OCI-LY7 (cell line): ENCODE results near the gene GLTP.

Experiments
- EZH2phosphoT487 ChIP-seq: fragments of 200-600 bp; sonication (generic); IDR thresholded peaks from 2 replicates; pipeline ENCODE4 v1.6.1; 2018; ENCODE audit warnings: low read depth, borderline replicate concordance, mild to moderate bottlenecking, mixed run types, antibody characterized with exemption, low read length, moderate library complexity, mixed read lengths
- TF ChIP-seq, protein P1 (sequence below): fragments of 200-600 bp; sonication (generic); conservative IDR thresholded peaks from 2 replicates; pipeline ENCODE4 v1.5.1; 2014; ENCODE audit warnings: mild to moderate bottlenecking, antibody characterized with exemption, low read length, moderate library complexity, mixed read lengths

DNA sequence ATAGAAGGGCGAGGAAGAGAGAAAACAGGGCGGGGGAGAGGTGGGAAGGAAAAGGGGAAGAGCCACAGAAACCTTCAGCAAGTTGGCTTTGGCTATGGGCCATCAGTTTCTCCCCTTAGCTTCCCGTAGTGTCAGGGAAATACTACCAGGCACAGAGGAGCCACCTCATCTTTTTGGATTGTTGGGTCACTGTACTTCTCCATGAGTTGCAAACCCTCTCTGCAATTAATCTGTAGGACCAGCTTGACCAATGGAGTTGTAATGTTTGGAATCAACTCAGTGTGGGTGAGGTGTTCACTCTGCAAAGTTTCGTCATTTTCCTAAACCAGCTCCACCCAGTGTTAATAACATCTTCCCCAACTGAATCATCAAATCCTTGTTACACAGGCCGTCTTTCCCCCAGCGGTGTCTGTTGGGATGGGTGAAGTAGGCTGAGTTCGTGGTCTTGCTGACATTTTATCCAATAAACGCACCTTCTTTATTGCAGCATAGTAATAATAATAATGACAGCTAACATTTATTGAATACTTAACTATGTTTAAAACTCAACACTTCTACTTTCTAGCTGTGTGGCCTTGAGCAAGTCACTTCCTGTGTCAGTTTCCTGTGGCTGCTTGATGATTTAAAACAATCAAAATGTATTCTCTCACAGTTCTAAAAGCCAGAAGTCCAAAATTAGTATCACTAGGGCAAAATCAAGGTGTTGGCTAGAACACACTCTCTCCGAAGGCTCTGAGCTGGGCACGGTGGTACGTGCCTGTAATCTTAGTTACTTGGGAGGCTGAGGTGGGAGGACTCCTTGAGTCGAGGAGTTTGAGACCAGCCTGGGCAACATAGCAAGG, 8.1 kb upstream of the GLTP start:
- TF ChIP-seq, protein P1, sequence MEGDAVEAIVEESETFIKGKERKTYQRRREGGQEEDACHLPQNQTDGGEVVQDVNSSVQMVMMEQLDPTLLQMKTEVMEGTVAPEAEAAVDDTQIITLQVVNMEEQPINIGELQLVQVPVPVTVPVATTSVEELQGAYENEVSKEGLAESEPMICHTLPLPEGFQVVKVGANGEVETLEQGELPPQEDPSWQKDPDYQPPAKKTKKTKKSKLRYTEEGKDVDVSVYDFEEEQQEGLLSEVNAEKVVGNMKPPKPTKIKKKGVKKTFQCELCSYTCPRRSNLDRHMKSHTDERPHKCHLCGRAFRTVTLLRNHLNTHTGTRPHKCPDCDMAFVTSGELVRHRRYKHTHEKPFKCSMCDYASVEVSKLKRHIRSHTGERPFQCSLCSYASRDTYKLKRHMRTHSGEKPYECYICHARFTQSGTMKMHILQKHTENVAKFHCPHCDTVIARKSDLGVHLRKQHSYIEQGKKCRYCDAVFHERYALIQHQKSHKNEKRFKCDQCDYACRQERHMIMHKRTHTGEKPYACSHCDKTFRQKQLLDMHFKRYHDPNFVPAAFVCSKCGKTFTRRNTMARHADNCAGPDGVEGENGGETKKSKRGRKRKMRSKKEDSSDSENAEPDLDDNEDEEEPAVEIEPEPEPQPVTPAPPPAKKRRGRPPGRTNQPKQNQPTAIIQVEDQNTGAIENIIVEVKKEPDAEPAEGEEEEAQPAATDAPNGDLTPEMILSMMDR = no peak
- no peak for TF ChIP-seq EZH2phosphoT487
